SU-DHL-6 (cell line): ENCODE measurements around the gene ZNF823.
"Not testable (repeated sequence)": the region's sequence is repeated elsewhere in the genome, so short reads cannot be mapped to it uniquely, and the experiment has no call there.

Experiments
- H2AFZ ChIP-seq: fragments of 200-600 bp; sonication (generic); 2 replicates; pipeline ENCODE4 v1.6.1; 2014; ENCODE audit warnings: low read depth, mild to moderate bottlenecking, moderate library complexity, mixed read lengths, antibody characterized with exemption, low read length; ENCODE audit not compliant: severe bottlenecking
- H3F3A ChIP-seq: fragments of 200-600 bp; shearing (Covaris generic); 2 replicates; pipeline ENCODE4 v1.6.0; 2016; ENCODE audit warnings: antibody characterized with exemption, mild to moderate bottlenecking; ENCODE audit not compliant: insufficient read depth
- H3K27ac ChIP-seq: fragments of 200-600 bp; sonication (generic); 2 replicates; pipeline ENCODE4 v1.5.1; 2016; ENCODE audit warnings: low read depth, mild to moderate bottlenecking, low read length, moderate library complexity, mixed read lengths
- H3K27me3 ChIP-seq: fragments of 200-600 bp; sonication (generic), shearing (Covaris generic); 2 replicates; pipeline ENCODE4 v1.6.0; 2014; ENCODE audit warnings: mild to moderate bottlenecking, low read length
- H3K36me3 ChIP-seq: fragments of 200-600 bp; sonication (generic); 2 replicates; pipeline ENCODE4 v1.6.1; 2014; ENCODE audit warnings: mild to moderate bottlenecking, low read length, mixed read lengths
- H3K4me2 ChIP-seq: fragments of 300-600, 200-600 bp; shearing (Covaris generic), sonication (generic); 2 replicates; pipeline ENCODE4 v1.6.0; 2014; ENCODE audit warnings: low read length, low read depth, mild to moderate bottlenecking; ENCODE audit not compliant: poor library complexity, severe bottlenecking
- H3K4me3 ChIP-seq: fragments of 200-600 bp; sonication (generic); 2 replicates; pipeline ENCODE4 v1.5.1; 2014; ENCODE audit warnings: antibody characterized with exemption, low read length, mild to moderate bottlenecking, mixed read lengths; ENCODE audit not compliant: insufficient read depth, poor library complexity, severe bottlenecking
- H3K79me2 ChIP-seq: fragments of 200-600 bp; sonication (generic); 2 replicates; pipeline ENCODE4 v1.6.1; 2014; ENCODE audit warnings: mild to moderate bottlenecking, low read length, moderate library complexity; ENCODE audit not compliant: insufficient read depth
- H3K9ac ChIP-seq: fragments of 200-600 bp; sonication (generic); 2 replicates; pipeline ENCODE4 v1.7.0; 2014; ENCODE audit warnings: mild to moderate bottlenecking, low read length
- H3K9me2 ChIP-seq: fragments of 200-600 bp; sonication (generic); replicated peaks from 2 replicates; pipeline ENCODE4 v1.6.1; 2014; ENCODE audit warnings: low read length; ENCODE audit not compliant: insufficient read depth
- H3K9me3 ChIP-seq: fragments of 200-600 bp; sonication (generic); 2 replicates; pipeline ENCODE4 v1.6.1; 2014; ENCODE audit warnings: low read length, mixed read lengths; ENCODE audit not compliant: insufficient read depth
- H4K20me1 ChIP-seq: fragments of 200-600 bp; sonication (generic); 2 replicates; pipeline ENCODE4 v1.6.1; 2014; ENCODE audit warnings: low read depth, mild to moderate bottlenecking, antibody characterized with exemption, low read length, moderate library complexity, mixed read lengths
- EZH2phosphoT487 ChIP-seq: fragments of 200-600 bp; sonication (generic), shearing (Covaris generic); conservative IDR thresholded peaks from 2 replicates; pipeline ENCODE4 v1.6.1; 2018; ENCODE audit warnings: mild to moderate bottlenecking, antibody characterized with exemption, low read length, moderate library complexity, mixed read lengths
- TF ChIP-seq, protein P1 (sequence below): fragments of 200-600 bp; sonication (generic); IDR thresholded peaks from one replicate; pipeline ENCODE4 v1.5.1; 2017; ENCODE audit warnings: antibody characterized with exemption, mild to moderate bottlenecking, low read length, moderate library complexity; ENCODE audit not compliant: insufficient read depth, poor library complexity, severe bottlenecking

ZNF823 gene

GRCh38 chr19:11680689-11681302 lies 58.0 kb downstream of the ZNF823 start:
- H3K4me3 ChIP-seq, result no peak overlapping the region
- H3K79me2 ChIP-seq, result no peaks in the 10 kb centered on the region
- H2AFZ ChIP-seq, result no peak overlapping the region
- H4K20me1 ChIP-seq, result no peaks in the 10 kb centered on the region
- H3F3A ChIP-seq, result no peaks in the 10 kb centered on the region
- no peaks in the 10 kb centered on the region for H3K9me2 ChIP-seq
- no peaks in the 10 kb centered on the region; the same call in 1 of the 2 replicates for H3K36me3 ChIP-seq
- no peaks in the 10 kb centered on the region for H3K27me3 ChIP-seq
- H3K4me2 ChIP-seq, result no peak overlapping the region
- TF ChIP-seq EZH2phosphoT487, result no peak
- TF ChIP-seq, protein P1, sequence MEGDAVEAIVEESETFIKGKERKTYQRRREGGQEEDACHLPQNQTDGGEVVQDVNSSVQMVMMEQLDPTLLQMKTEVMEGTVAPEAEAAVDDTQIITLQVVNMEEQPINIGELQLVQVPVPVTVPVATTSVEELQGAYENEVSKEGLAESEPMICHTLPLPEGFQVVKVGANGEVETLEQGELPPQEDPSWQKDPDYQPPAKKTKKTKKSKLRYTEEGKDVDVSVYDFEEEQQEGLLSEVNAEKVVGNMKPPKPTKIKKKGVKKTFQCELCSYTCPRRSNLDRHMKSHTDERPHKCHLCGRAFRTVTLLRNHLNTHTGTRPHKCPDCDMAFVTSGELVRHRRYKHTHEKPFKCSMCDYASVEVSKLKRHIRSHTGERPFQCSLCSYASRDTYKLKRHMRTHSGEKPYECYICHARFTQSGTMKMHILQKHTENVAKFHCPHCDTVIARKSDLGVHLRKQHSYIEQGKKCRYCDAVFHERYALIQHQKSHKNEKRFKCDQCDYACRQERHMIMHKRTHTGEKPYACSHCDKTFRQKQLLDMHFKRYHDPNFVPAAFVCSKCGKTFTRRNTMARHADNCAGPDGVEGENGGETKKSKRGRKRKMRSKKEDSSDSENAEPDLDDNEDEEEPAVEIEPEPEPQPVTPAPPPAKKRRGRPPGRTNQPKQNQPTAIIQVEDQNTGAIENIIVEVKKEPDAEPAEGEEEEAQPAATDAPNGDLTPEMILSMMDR, result no peak
- H3K9me3 ChIP-seq, result peaks cover 17% of the 10 kb centered on the region; the same call in 1 of the 2 replicates
- H3K27ac ChIP-seq, result no peak overlapping the region
- no peak overlapping the region for H3K9ac ChIP-seq

- Histone ChIP-seq H3K9me2 (no peaks in the 10 kb centered on the region), H3K27me3 (no peaks in the 10 kb centered on the region), H4K20me1 (no peaks in the 10 kb centered on the region), H3K9ac (no peak overlapping the region), H3K9me3 (no peaks in the 10 kb centered on the region; the same call in 1 of the 2 replicates), H2AFZ (no peak overlapping the region), H3K4me3 (no peak overlapping the region), H3F3A (no peaks in the 10 kb centered on the region), H3K36me3 (no peaks in the 10 kb centered on the region), H3K4me2 (no peak overlapping the region), H3K27ac (no peak overlapping the region), H3K79me2 (no peaks in the 10 kb centered on the region)
- no peak for TF ChIP-seq EZH2phosphoT487
- TF ChIP-seq, protein P1, result no peak
Observed at GRCh38 chr19:11678504-11678903, 60.2 kb downstream of the ZNF823 start.

GRCh38 chr19:11676661-11677600 lies 61.8 kb downstream of the ZNF823 start:
- H3K9ac ChIP-seq, H3K9me3 ChIP-seq, H2AFZ ChIP-seq, H3K79me2 ChIP-seq, H3K4me3 ChIP-seq, H3K4me2 ChIP-seq, H3K36me3 ChIP-seq, H3F3A ChIP-seq, H4K20me1 ChIP-seq, H3K9me2 ChIP-seq, H3K27ac ChIP-seq, H3K27me3 ChIP-seq: not testable (repeated sequence)

GRCh38 chr19:11675569-11675968 lies 63.2 kb downstream of the ZNF823 start:
- Histone ChIP-seq H3K79me2 (no peaks in the 10 kb centered on the region), H3K9me3 (no peaks in the 10 kb centered on the region), H3K4me2 (no peak overlapping the region), H4K20me1 (no peaks in the 10 kb centered on the region), H3K27me3 (no peaks in the 10 kb centered on the region), H3K9ac (no peak overlapping the region), H3K36me3 (no peaks in the 10 kb centered on the region), H3K4me3 (no peak overlapping the region), H3K27ac (no peak overlapping the region), H3K9me2 (no peaks in the 10 kb centered on the region), H2AFZ (no peak overlapping the region), H3F3A (no peaks in the 10 kb centered on the region)
- TF ChIP-seq, protein P1, result no peak
